Ecto neural progenitor cell (in vitro differentiated cells): ENCODE measurements around the gene FBXO31.

Experiments
- DNase-seq: peaks from one replicate; pipeline ENCODE4 v3.0.0-alpha.2; 2018; ENCODE audit warnings: low spot score

FBXO31 gene

DNA sequence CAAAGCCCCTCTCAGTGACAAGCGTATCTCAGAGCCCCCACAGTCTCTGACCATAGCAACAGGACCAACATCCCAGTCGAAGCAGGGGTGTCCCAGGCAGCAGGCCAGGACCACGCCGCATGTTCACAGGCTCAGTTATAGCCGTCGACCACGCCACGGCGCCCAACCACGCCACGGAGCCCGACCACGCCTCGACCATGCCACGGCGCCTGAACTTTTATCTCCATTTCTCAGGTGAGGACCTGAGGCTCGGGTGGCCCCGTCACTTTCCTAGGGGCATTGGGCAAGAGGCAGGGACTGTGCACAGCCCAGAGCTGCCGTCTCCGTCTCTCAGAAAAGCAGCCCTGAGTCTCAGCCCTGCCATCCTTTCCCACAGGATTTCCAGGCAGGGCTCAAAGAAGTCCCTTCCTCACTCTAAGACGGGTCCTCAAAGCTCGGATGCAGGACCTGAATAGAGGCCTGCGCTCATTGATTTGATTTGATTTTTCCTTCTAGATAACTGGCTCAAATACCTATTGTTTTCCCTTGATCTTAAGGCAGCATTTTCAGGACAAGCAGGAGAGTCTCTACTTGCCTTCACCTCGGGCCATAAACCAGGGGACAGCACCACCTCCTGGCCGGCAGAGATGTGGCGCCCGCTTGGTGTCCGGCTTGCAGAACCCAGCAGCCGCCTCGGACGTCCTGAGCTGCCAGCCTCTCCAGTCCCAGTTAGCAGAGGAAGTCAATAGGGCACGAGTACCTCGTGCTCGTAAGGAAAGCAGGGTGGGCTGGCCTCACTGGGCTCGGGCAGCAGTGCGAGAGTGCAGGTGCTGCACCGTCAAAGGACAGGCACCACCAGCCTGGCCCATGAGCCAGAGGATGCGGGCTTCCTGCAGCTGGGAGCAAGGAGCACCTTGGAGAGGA lies 105.1 kb downstream of the FBXO31 start:
- peak; percentile 88 for DNase-seq
